ENCODE data around the gene ZNF385D.

The ZNF385D gene

GRCh38 chr3:21621181-21621651 is 129.8 kb downstream of the ZNF385D start:
- TF ChIP-seq CTCF (IDR thresholded peaks at IDR 0.05; ENCODE audit: control extremely low read depth, extremely low read depth, low read depth, missing control alignments) = no peak
- ChIA-PET CTCF (interaction anchor here (2.0 kb wide), 1 partner anchor 14 kb away, joined by 9 read pairs; no protein-coding TSS in a partner anchor), POLR2A (no interaction called here)
- DNase-seq (ENCODE audit: extremely low spot score) = no peak

- no peak for TF ChIP-seq CTCF (IDR thresholded peaks at IDR 0.05; ENCODE audit: control extremely low read depth, extremely low read depth, low read depth, missing control alignments)
- DNase-seq (ENCODE audit: extremely low spot score) = no peak
- ChIA-PET CTCF (interaction anchor here (2.0 kb wide), 1 partner anchor 13 kb away, joined by 9 read pairs; no protein-coding TSS in a partner anchor), POLR2A (no interaction called here)
These were observed 130.4 kb downstream of the ZNF385D start for GRCh38 chr3:21620511-21621155.

- ChIA-PET CTCF (no interaction called here), POLR2A (no interaction called here)
- no peak for DNase-seq (ENCODE audit: extremely low spot score)
- TF ChIP-seq CTCF (IDR thresholded peaks at IDR 0.05; ENCODE audit: control extremely low read depth, extremely low read depth, low read depth, missing control alignments) = no peak
These were observed 132.3 kb downstream of the ZNF385D start for GRCh38 chr3:21618695-21619094.

GRCh38 chr3:21613372-21614070 is 137.5 kb downstream of the ZNF385D start:
- no peak for TF ChIP-seq CTCF (IDR thresholded peaks at IDR 0.05; ENCODE audit: control extremely low read depth, extremely low read depth, low read depth, missing control alignments)
- CTCF ChIA-PET = interaction anchor here (1.0 kb wide), 1 partner anchor 9 kb away, joined by 4 read pairs; no protein-coding TSS in a partner anchor
- POLR2A ChIA-PET = no interaction called here

GRCh38 chr3:21601178-21601577 is 149.8 kb downstream of the ZNF385D start:
- no peak for DNase-seq (ENCODE audit: extremely low spot score)
- no peak for TF ChIP-seq CTCF (IDR thresholded peaks at IDR 0.05; ENCODE audit: control extremely low read depth, extremely low read depth, low read depth, missing control alignments)
- CTCF ChIA-PET = no interaction called here
- POLR2A ChIA-PET = no interaction called here

More at GRCh38 chr3:21613372-21614070, 137.5 kb downstream of the ZNF385D start:
- no peak for DNase-seq (ENCODE audit: extremely low spot score)

GRCh38 chr3:21599890-21600289 is 151.1 kb downstream of the ZNF385D start:
- CTCF ChIA-PET = interaction anchor here (1.8 kb wide), 1 partner anchor 15 kb away, joined by 5 read pairs; no protein-coding TSS in a partner anchor
- DNase-seq (ENCODE audit: extremely low spot score) = no peak

More at GRCh38 chr3:21599890-21600289, 151.1 kb downstream of the ZNF385D start:
- TF ChIP-seq CTCF (IDR thresholded peaks at IDR 0.05; ENCODE audit: control extremely low read depth, extremely low read depth, low read depth, missing control alignments) = no peak
- POLR2A ChIA-PET = no interaction called here
